ENCODE measurements around the gene STARD4.

Gene STARD4, protein sequence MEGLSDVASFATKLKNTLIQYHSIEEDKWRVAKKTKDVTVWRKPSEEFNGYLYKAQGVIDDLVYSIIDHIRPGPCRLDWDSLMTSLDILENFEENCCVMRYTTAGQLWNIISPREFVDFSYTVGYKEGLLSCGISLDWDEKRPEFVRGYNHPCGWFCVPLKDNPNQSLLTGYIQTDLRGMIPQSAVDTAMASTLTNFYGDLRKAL

GRCh38 chr5:111512375-111513130 is at the start of gene STARD4:
Gene STARD4, minus strand, starts transcription at chr5:111512535. Its CDS starts 5,102 bp downstream, at chr5:111507433.
- in situ Hi-C loops (cut with HindIII; ENCODE audit: low sequenced_read_pairs) = no loop called here

- in situ Hi-C loops (cut with HindIII; ENCODE audit: low sequenced_read_pairs) = no loop called here
Observed at GRCh38 chr5:111559680-111560079, 47.3 kb upstream of the STARD4 start.

- in situ Hi-C loops (cut with HindIII; ENCODE audit: low sequenced_read_pairs) = no loop called here
Observed at GRCh38 chr5:111557686-111558085, 45.4 kb upstream of the STARD4 start.

- in situ Hi-C loops (cut with HindIII; ENCODE audit: low sequenced_read_pairs) = no loop called here
Observed at GRCh38 chr5:111557111-111557510, 44.8 kb upstream of the STARD4 start.

- in situ Hi-C loops (cut with HindIII; ENCODE audit: low sequenced_read_pairs) = no loop called here
Observed at GRCh38 chr5:111556501-111556900, 44.2 kb upstream of the STARD4 start.

DNA sequence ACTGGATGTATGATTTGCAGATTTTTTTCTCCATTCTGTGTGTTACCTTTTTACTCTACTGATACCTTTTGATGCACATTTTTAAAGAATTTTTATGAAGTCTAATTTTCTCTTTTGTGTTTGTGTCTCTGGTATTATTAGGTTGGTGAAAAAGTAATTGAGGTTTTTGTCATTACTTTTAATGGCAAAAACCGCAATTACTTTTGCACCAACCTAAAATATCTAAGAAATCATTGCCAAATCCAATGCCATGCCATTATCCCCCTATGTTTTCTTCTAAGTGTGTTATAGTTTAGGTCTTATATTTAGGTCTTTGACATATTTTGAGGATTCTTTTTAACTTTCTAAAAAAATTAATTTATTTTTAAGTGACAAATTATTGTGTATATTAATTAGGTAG is 43.4 kb upstream of the STARD4 start:
- in situ Hi-C loops (cut with HindIII; ENCODE audit: low sequenced_read_pairs) = no loop called here

- in situ Hi-C loops (cut with HindIII; ENCODE audit: low sequenced_read_pairs) = no loop called here
Observed at GRCh38 chr5:111553868-111554267, 41.5 kb upstream of the STARD4 start.

- in situ Hi-C loops (cut with HindIII; ENCODE audit: low sequenced_read_pairs) = no loop called here
Observed at GRCh38 chr5:111552896-111553295, 40.6 kb upstream of the STARD4 start.

GRCh38 chr5:111552492-111552891 is 40.2 kb upstream of the STARD4 start:
- in situ Hi-C loops (cut with HindIII; ENCODE audit: low sequenced_read_pairs) = no loop called here

DNA sequence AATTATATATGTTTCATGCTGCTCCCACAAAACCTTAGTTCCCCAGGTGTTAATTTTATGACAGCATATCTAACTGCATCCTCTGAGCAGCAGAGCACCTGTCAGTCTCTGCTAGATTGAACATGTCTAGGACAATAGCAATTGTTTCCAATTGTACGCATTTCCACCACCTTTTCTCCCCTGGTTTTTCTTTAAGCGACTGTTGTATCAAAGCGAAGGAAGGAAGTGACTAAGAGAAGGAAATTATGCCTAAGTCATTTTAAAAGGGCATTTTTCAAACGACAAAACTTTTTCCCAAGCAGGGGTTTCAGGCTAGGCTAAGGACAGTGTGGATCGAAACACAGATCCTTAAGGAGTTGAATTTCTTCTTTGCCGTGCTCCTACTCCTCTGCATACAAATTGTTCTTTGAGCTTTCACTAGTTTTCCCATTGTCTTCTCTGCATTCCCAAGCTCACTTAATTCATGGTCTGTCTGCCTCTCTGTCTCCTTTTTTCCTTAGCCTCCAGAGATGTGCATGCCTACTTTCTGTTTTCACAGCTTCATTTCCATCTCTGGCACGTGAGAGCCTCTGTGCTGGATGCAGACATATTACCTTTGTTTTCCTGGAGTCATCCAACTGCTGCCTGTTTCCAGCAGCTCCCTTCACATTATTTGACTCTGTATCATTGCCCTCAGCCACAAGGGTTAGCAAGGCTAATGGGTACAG is 39.4 kb upstream of the STARD4 start:
- in situ Hi-C loops (cut with HindIII; ENCODE audit: low sequenced_read_pairs) = no loop called here

DNA sequence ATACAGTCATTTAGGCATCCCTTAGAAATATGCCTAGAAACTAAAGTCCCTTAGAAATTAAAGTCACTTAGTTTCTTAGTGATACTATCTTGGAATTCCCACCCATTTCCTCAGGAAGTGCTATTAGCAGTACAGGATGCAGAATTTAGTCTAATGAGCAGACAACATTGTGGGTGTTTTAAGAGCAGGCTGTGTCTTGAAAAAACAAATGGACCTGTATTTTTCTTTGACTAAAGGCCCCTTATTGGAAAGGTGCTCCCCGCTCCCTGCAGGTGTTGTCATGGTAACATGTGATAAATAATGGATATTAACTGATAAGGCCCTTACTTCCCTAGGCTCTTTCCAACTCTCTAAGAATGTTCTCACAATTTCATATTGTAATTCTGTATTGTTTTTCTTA is 38.8 kb upstream of the STARD4 start:
- in situ Hi-C loops (cut with HindIII; ENCODE audit: low sequenced_read_pairs) = no loop called here

DNA sequence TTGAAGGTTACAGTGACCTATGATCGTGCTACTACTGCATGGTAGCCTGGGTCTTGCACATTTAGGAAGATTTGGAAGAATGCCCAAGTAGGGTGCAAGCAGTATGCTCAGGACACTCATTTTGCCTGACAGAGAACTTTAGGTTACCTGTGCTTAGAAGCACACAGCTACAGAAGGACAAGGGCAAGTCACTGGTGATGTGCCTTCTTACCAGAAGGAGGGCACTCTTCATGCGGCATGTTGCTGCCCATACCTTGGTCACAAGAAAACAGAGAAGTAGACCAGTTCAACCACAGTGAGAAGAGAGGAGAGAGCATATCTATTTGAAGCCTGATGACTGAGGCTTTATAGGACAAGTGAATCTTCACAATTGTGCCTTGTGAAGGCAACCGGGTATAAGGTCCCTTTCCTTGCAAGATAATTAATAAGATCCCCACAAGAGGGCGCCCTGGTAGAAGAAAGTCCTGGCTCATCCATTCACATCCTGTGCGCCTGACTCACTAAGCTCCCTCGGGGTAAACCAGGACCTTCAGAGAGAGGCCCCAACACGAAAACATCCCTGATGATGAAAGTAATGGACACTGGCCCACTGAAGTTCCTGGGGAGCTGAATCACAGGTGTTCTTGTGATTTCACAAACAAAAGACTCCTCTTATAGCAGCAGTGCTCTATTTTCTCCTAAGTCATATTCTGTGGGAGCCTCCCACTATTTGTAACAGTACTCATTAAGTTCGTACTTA is 38.1 kb upstream of the STARD4 start:
- in situ Hi-C loops (cut with HindIII; ENCODE audit: low sequenced_read_pairs) = no loop called here

GRCh38 chr5:111548992-111549649 is 36.8 kb upstream of the STARD4 start:
- in situ Hi-C loops (cut with HindIII; ENCODE audit: low sequenced_read_pairs) = no loop called here

DNA sequence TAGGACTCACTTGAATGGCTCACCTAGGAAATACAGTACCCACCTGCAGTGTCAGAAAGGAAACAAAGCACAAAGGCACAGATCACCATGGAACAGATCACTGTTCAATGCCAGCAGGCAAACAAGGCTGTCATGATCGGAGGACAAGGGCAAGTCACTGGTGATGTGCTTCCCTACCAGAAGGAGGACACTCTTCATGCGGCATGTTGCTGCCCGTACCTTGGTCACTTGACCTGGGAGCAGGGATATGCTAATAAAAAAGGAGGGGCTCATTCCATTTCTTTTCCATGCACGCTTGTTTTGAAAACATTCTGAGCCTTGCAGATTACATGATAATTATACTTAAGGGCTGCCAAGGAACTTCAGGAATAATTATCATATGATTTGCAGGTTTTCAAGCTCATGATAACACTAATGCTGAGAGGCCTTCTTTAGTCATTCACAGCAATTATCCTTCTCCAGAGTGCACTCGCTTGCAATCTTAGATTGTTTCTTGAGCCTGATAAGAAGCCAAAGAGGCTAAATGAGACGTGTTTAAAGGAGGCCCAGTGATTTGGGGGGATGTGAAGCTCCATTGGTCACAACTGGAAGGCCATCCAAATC is 36.1 kb upstream of the STARD4 start:
- in situ Hi-C loops (cut with HindIII; ENCODE audit: low sequenced_read_pairs) = no loop called here

GRCh38 chr5:111545031-111545430 is 32.7 kb upstream of the STARD4 start:
- in situ Hi-C loops (cut with HindIII; ENCODE audit: low sequenced_read_pairs) = no loop called here

- in situ Hi-C loops (cut with HindIII; ENCODE audit: low sequenced_read_pairs) = no loop called here
Observed at GRCh38 chr5:111537141-111538024, 25.0 kb upstream of the STARD4 start.

DNA sequence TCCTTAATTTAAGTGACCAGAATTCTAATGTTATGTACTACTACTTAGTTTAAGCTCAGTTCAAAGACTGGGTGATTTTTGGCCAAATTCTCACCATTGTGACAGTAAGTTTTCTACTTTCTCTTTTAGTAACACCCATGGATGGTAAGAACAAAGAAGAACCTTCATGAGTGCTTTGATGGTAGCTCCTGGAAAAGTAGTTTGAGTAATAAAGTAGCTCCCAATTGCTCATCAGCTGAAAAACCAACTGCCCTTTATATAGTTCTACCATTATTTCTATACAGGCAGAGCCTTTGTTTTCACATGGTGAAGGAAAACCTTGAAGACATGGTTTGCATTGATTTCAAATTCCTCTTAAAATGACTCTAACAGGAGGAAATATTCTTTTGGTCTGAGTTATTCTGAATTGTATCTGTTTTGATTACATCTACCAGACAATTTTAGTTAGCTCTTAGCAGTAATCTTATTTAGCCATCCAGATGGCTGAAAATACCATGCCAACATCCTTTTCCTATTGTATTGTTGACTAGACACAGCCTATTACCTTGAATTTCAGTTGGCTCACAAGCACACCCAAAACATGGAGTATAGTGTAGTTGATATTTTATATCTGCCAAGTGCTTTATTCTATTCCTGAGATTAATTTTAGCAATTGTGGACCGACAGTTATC is 23.7 kb upstream of the STARD4 start:
- in situ Hi-C loops (cut with HindIII; ENCODE audit: low sequenced_read_pairs) = no loop called here

DNA sequence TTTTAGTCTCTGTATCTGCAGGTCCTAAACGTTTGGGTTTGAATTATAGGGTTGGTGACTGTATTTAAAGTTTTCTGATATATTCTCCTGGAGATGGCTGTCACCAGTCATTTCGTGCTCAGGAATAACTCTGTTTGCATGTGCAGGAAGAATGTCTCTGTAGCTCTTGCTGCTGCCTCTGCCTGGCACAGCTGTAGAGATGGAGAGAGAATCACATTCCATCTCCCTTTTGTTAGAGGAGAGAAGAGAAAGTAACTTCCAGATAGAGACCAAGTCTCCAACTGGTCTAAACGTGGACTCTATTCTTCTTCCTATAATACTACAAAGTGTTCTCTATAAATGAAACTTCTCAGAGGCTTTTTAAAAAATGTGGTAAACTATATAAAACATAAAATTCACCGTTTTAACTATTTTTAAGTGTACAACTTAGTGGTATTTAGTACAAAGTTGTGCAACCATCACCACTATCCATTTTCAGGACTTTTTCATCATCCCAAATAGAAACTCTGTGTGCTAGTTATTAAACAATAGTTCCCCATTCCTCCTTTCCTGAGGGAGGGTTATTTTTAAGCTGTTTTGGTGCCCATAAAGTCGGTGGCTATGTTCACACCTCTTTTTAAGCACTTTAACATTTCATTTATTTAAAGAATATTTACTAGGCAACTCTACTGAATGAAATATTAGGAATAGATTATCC is 20.7 kb upstream of the STARD4 start:
- in situ Hi-C loops (cut with HindIII; ENCODE audit: low sequenced_read_pairs) = no loop called here

All from DLD1 (cell line).